GM19324 (cell line): Measurements from ENCODE around the gene CCR7.
"Not testable (repeated sequence)": the region's sequence is repeated elsewhere in the genome, so short reads cannot be mapped to it uniquely, and the experiment has no call there.

Source experiments
- ATAC-seq: cut with Tn5 transposase; IDR thresholded peaks from one replicate; pipeline ENCODE4 v1.9.1; 2021; ENCODE audit warnings: mild to moderate bottlenecking, moderate library complexity; ENCODE audit not compliant: unreplicated experiment, low FRiP score

The CCR7 gene

GRCh38 chr17:40552806-40553693 lies 12.2 kb downstream of the CCR7 start:
- no peak for ATAC-seq

GRCh38 chr17:40551879-40552768 lies 13.1 kb downstream of the CCR7 start:
- no peak for ATAC-seq

- no peak for ATAC-seq
Observed at GRCh38 chr17:40551091-40551878, 14.0 kb downstream of the CCR7 start.

GRCh38 chr17:40550608-40551007 lies 14.7 kb downstream of the CCR7 start:
- no peak for ATAC-seq

GRCh38 chr17:40548982-40549685 lies 16.1 kb downstream of the CCR7 start:
- no peak for ATAC-seq

GRCh38 chr17:40548491-40548981 lies 16.7 kb downstream of the CCR7 start:
- no peak for ATAC-seq

- no peak for ATAC-seq
Observed at GRCh38 chr17:40547785-40548478, 17.3 kb downstream of the CCR7 start.

- ATAC-seq = peak; percentile 46
Observed at GRCh38 chr17:40547079-40547784, 18.0 kb downstream of the CCR7 start.

GRCh38 chr17:40546497-40546896 lies 18.8 kb downstream of the CCR7 start:
- ATAC-seq = not testable (repeated sequence)

GRCh38 chr17:40545660-40546059 lies 19.6 kb downstream of the CCR7 start:
- ATAC-seq = no peak

GRCh38 chr17:40542558-40543411 lies 22.5 kb downstream of the CCR7 start:
- ATAC-seq = peak; percentile 44

- ATAC-seq = no peak
Observed at GRCh38 chr17:40541873-40542557, 23.3 kb downstream of the CCR7 start.

- no peak for ATAC-seq
Observed at GRCh38 chr17:40541060-40541872, 24.0 kb downstream of the CCR7 start.

GRCh38 chr17:40540448-40540847 lies 24.8 kb downstream of the CCR7 start:
- ATAC-seq = no peak

GRCh38 chr17:40539711-40540411 lies 25.4 kb downstream of the CCR7 start:
- no peak for ATAC-seq
